Esophagus muscularis mucosa (tissue), 4 donors: ENCODE results near the gene NFYB. TPM values are rescaled to one million over a fixed set of nuclear protein-coding genes. Genes with fewer than 3 reads are reported as not detected.
A peak's percentile ranks its signal among the peaks of the same experiment; 100 is the strongest.
"Not testable (repeated sequence)": the region's sequence is repeated elsewhere in the genome, so short reads cannot be mapped to it uniquely, and the experiment has no call there.

Experiments
- DNase-seq: peaks from one replicate; pipeline ENCODE4 v3.0.0-alpha.2; 2017; ENCODE audit errors: extremely low spot score
- H3K27ac ChIP-seq, 4 donors: fragments of 200-600 bp; sonication (generic); replicated peaks in 1 of 4; 1 replicate in 3 of 4; 2 replicates in 1 of 4; pipeline ENCODE4 v1.5.1; 2016 to 2019; ENCODE audit warnings: mild to moderate bottlenecking in 1 of 4
- H3K27me3 ChIP-seq, 4 donors: fragments of 200-600 bp; sonication (generic); one replicate each; pipeline versions ENCODE4 v1.5.1 to v1.6.0; 2016 to 2019
- H3K36me3 ChIP-seq, 4 donors: fragments of 200-600 bp; sonication (generic); one replicate each; pipeline ENCODE4 v1.5.1; 2016 to 2019
- H3K4me1 ChIP-seq, 4 donors: fragments of 200-600 bp; sonication (generic); one replicate each; pipeline ENCODE4 v1.5.1; 2016 to 2019
- H3K4me3 ChIP-seq, 4 donors: fragments of 200-600 bp; sonication (generic); 1 replicate in 2 of 4; 2 replicates in 2 of 4; pipeline ENCODE4 v1.5.1; 2016 to 2019; ENCODE audit warnings: mild to moderate bottlenecking in 4 of 4, moderate library complexity in 1 of 4
- H3K9me3 ChIP-seq, 4 donors: fragments of 200-600 bp; sonication (generic); 1 replicate in 3 of 4; 2 replicates in 1 of 4; pipeline ENCODE4 v1.5.1; 2016 to 2019
- CTCF ChIP-seq, 3 experiments: fragments of 200-600 bp in 2 of 3; fragments of 450-650 bp in 1 of 3; sonication (generic) in 2 of 3; IDR thresholded peaks; one replicate each; pipeline ENCODE4 v1.5.1; 2017 to 2019; ENCODE audit warnings: antibody characterized with exemption in 3 of 3, mild to moderate bottlenecking in 2 of 3, moderate library complexity in 1 of 3
- EP300 ChIP-seq: sonication (generic); formaldehyde crosslinking; IDR thresholded peaks from one replicate; pipeline ENCODE4 v1.6.1; 2017; ENCODE audit warnings: antibody characterized with exemption
- POLR2A ChIP-seq: fragments of 450-650 bp; IDR thresholded peaks from one replicate; pipeline ENCODE4 v1.6.1; 2017; ENCODE audit warnings: antibody characterized with exemption, moderate library complexity, mild to moderate bottlenecking, low read depth
- POLR2AphosphoS5 ChIP-seq, 2 donors: sonication (generic); formaldehyde crosslinking; IDR thresholded peaks; one replicate each; pipeline ENCODE4 v1.6.1; 2017; ENCODE audit warnings: antibody characterized with exemption in 2 of 2
- WGBS: methylation state at CpG from one replicate; pipeline ENCODE4 v1.1.5; 2018; 5-methylcytosine and 5-hydroxymethylcytosine counted together
- intact Hi-C: fragments of 100-400 bp; cut with DNase I; formaldehyde crosslinking; loops from one replicate; pipeline ENCODE4 v1.15.1; 2023
- total RNA-seq, 4 donors: library from RNA; depleted of rRNA; stranded (reverse); fragments of >200 nt; gene quantifications; one replicate each; pipeline versions ENCODE4 v1.1.0 to v1.2.1, GENCODE V29; 2016

Gene NFYB
- total RNA-seq, 4 donors from 2014 or later: 67.7 to 90.9 (median 82.4) TPM

- TF ChIP-seq POLR2AphosphoS5 (IDR thresholded peaks at IDR 0.05) (no peak), CTCF (IDR thresholded peaks at IDR 0.05) (no peak), EP300 (no peak), POLR2A (no peak)
- Histone ChIP-seq H3K27me3 (no peaks in the 10 kb centered on the region), H3K4me3 (no peak overlapping the region), H3K9me3 (no peaks in the 10 kb centered on the region), H3K27ac (no peak overlapping the region), H3K4me1 (peaks cover 0 to 19% (median 7%) of the 10 kb centered on the region in 4 donors), H3K36me3 (no peaks in the 10 kb centered on the region)
- intact Hi-C loops: no loop called here
- no peak for DNase-seq
- 91% methylated on average over 5 of the region's 5 CpGs for WGBS
These were observed 29.8 kb upstream of the NFYB start for GRCh38 chr12:104167519-104168458.

GRCh38 chr12:104166465-104166864 lies 28.5 kb upstream of the NFYB start:
- Histone ChIP-seq H3K9me3 (no peaks in the 10 kb centered on the region), H3K36me3 (no peaks in the 10 kb centered on the region), H3K4me1 (peaks cover 0 to 19% (median 7%) of the 10 kb centered on the region in 4 donors), H3K4me3 (no peak overlapping the region), H3K27me3 (no peaks in the 10 kb centered on the region), H3K27ac (peak overlapping the region in 1 of 4 donors; percentile 22)
- intact Hi-C loops: no loop called here
- WGBS: 81% methylated on average over 6 of the region's 6 CpGs
- TF ChIP-seq POLR2A: no peak
- TF ChIP-seq POLR2AphosphoS5 (IDR thresholded peaks at IDR 0.05): no peak
- TF ChIP-seq CTCF (IDR thresholded peaks at IDR 0.05): no peak
- no peak for TF ChIP-seq EP300
- no peak for DNase-seq

GRCh38 chr12:104165801-104166200 lies 27.8 kb upstream of the NFYB start:
- TF ChIP-seq POLR2AphosphoS5 (IDR thresholded peaks at IDR 0.05) (peak in 1 of 2 donors; percentile 19), EP300 (no peak)
- WGBS: 84% methylated on average over 2 of the region's 2 CpGs

GRCh38 chr12:104164634-104165033 lies 26.6 kb upstream of the NFYB start:
- no peaks in the 10 kb centered on the region for H3K9me3 ChIP-seq
- no peaks in the 10 kb centered on the region for H3K27me3 ChIP-seq
- no peak for TF ChIP-seq POLR2A
- no peak for TF ChIP-seq EP300
- TF ChIP-seq CTCF (IDR thresholded peaks at IDR 0.05): no peak
- TF ChIP-seq POLR2AphosphoS5 (IDR thresholded peaks at IDR 0.05): no peak
- intact Hi-C loops: no loop called here
- H3K4me3 ChIP-seq: no peak overlapping the region
- H3K36me3 ChIP-seq: no peaks in the 10 kb centered on the region
- peaks cover 0 to 19% (median 7%) of the 10 kb centered on the region in 4 donors for H3K4me1 ChIP-seq
- H3K27ac ChIP-seq: no peak overlapping the region
- WGBS: 44% methylated on average over 1 of the region's 1 CpG
- DNase-seq: no peak

More at GRCh38 chr12:104165801-104166200, 27.8 kb upstream of the NFYB start:
- peaks cover 0 to 19% (median 7%) of the 10 kb centered on the region in 4 donors for H3K4me1 ChIP-seq
- no peak for DNase-seq
- H3K4me3 ChIP-seq: no peak overlapping the region
- peak overlapping the region in 1 of 4 donors; percentile 22 for H3K27ac ChIP-seq
- H3K27me3 ChIP-seq: no peaks in the 10 kb centered on the region
- H3K36me3 ChIP-seq: no peaks in the 10 kb centered on the region
- intact Hi-C loops: no loop called here
- no peaks in the 10 kb centered on the region for H3K9me3 ChIP-seq

GRCh38 chr12:104163631-104164030 lies 25.6 kb upstream of the NFYB start:
- Histone ChIP-seq H3K4me1 (peaks cover 0 to 19% (median 7%) of the 10 kb centered on the region in 4 donors), H3K4me3 (no peak overlapping the region), H3K9me3 (no peaks in the 10 kb centered on the region), H3K36me3 (no peaks in the 10 kb centered on the region), H3K27me3 (no peaks in the 10 kb centered on the region), H3K27ac (no peak overlapping the region)
- intact Hi-C loops: no loop called here
- WGBS: 89% methylated on average over 4 of the region's 4 CpGs
- no peak for DNase-seq
- TF ChIP-seq CTCF (IDR thresholded peaks at IDR 0.05) (no peak), POLR2AphosphoS5 (IDR thresholded peaks at IDR 0.05) (no peak), EP300 (no peak), POLR2A (no peak)

GRCh38 chr12:104163028-104163427 lies 25.0 kb upstream of the NFYB start:
- intact Hi-C loops, H3K4me3 ChIP-seq, DNase-seq, H3K9me3 ChIP-seq, H3K27me3 ChIP-seq, H3K27ac ChIP-seq, H3K36me3 ChIP-seq: not testable (repeated sequence)
- peaks cover 0 to 19% (median 7%) of the 10 kb centered on the region in 4 donors for H3K4me1 ChIP-seq
- 94% methylated on average over 3 of the region's 3 CpGs for WGBS
